HCT116 (cell line): ENCODE data around the gene APLF. TPM values are rescaled to one million over a fixed set of nuclear protein-coding genes. Genes with fewer than 3 reads are reported as not detected.

ENCODE experiments used
- ATAC-seq: fragments of 200-7000 bp; cut with Tn5 transposase; 2 replicates; pipeline ENCODE4 v1.9.1; 2020; ENCODE audit warnings: mild to moderate bottlenecking, moderate library complexity
- BruUV-seq: library from RNA; stranded (reverse); fragments of 400-500 nt; replicated peaks from 2 replicates; lab custom pipeline; 2021; lab: Mats Ljungman, UMichigan
- CTCF ChIA-PET: fragments of 300-600 bp; sonication (Branson Sonifier 250); formaldehyde crosslinking; loops from one replicate; lab custom pipeline; 2021; ENCODE audit warnings: antibody characterized with exemption; lab: Charles Lee
- POLR2A ChIA-PET: fragments of 300-600, 350-600 bp; sonication (Branson Sonifier 250); formaldehyde crosslinking; loops from one replicate; lab custom pipeline; 2021; ENCODE audit warnings: antibody characterized with exemption; lab: Charles Lee
- RAD21 ChIA-PET, 2 experiments: fragments of 300-600 bp; sonication (Branson Sonifier 250); formaldehyde crosslinking; loops; one replicate each; lab custom pipeline; 2023; ENCODE audit warnings: low total read pairs in 2 of 2; ENCODE audit not compliant: uncharacterized antibody in 2 of 2, unreplicated experiment in 2 of 2, low non-redundant PET in 1 of 2; lab: Charles Lee
- DNase-seq: peaks from one replicate; pipeline ENCODE4 v3.0.0-alpha.2; 2010; ENCODE audit warnings: low read depth, low spot score
- H2AFZ ChIP-seq: fragments of 200-600 bp; shearing (Covaris generic), sonication (generic); 2 replicates; pipeline ENCODE4 v1.6.1; 2017; ENCODE audit warnings: low read depth, mixed run types, mixed read lengths, antibody characterized with exemption, low read length; ENCODE audit not compliant: poor library complexity, severe bottlenecking
- H3K27ac ChIP-seq: 2 replicates; pipeline ENCODE4 v1.5.1; 2012; ENCODE audit warnings: low read depth, low read length
- H3K27me3 ChIP-seq: fragments of 200-600 bp; sonication (generic); 2 replicates; pipeline ENCODE4 v1.6.1; 2016; ENCODE audit warnings: mixed run types, low read length, mixed read lengths; ENCODE audit not compliant: insufficient read depth
- H3K36me3 ChIP-seq, 2 experiments: fragments of 200-500 bp in 1 of 2; fragments of 200-600 bp in 1 of 2; sonication (Bioruptor generic) in 1 of 2; sonication (generic) in 1 of 2; 2 replicates each; pipeline versions ENCODE4 v1.5.1 to v1.6.1; 2014 to 2016; ENCODE audit warnings: low read length in 2 of 2, inconsistent platforms in 1 of 2, mixed read lengths in 1 of 2, mixed run types in 1 of 2; ENCODE audit not compliant: insufficient read depth in 2 of 2, control insufficient read depth in 1 of 2
- H3K4me1 ChIP-seq, 2 experiments: fragments of 200-600 bp in 1 of 2; sonication (generic) in 1 of 2; 2 replicates each; pipeline versions ENCODE4 v1.5.1 to v1.6.1; 2012 to 2017; ENCODE audit warnings: low read length in 2 of 2, inconsistent platforms in 1 of 2, mild to moderate bottlenecking in 1 of 2, mixed read lengths in 1 of 2, mixed run types in 1 of 2, moderate library complexity in 1 of 2; ENCODE audit not compliant: insufficient read depth in 2 of 2, control insufficient read depth in 1 of 2
- H3K4me2 ChIP-seq: fragments of 200-600 bp; sonication (generic); 2 replicates; pipeline ENCODE4 v1.6.1; 2017; ENCODE audit warnings: mixed run types, low read length, mixed read lengths
- H3K4me3 ChIP-seq, 2 experiments: fragments of 200-600 bp in 1 of 2; sonication (generic) in 1 of 2; replicated peaks in 1 of 2; 2 replicates each; pipeline ENCODE4 v1.5.1; 2011 to 2016; ENCODE audit warnings: low read length in 2 of 2, control low read depth in 1 of 2, low read depth in 1 of 2, mild to moderate bottlenecking in 1 of 2, mixed read lengths in 1 of 2, mixed run types in 1 of 2
- H3K79me2 ChIP-seq: fragments of 200-600 bp; sonication (generic); 2 replicates; pipeline ENCODE4 v1.6.1; 2017; ENCODE audit warnings: mild to moderate bottlenecking, mixed run types, low read length, moderate library complexity, mixed read lengths; ENCODE audit not compliant: insufficient read depth
- H3K9ac ChIP-seq: fragments of 200-600 bp; sonication (generic); 2 replicates; pipeline ENCODE4 v1.6.1; 2016; ENCODE audit warnings: low read length, mixed read lengths
- H3K9me2 ChIP-seq: fragments of 200-600 bp; sonication (generic), shearing (Covaris generic); 2 replicates; pipeline ENCODE4 v1.6.1; 2017; ENCODE audit warnings: mixed run types, mild to moderate bottlenecking, moderate library complexity; ENCODE audit not compliant: insufficient read depth
- H3K9me3 ChIP-seq, 2 experiments: fragments of 200-500 bp in 1 of 2; fragments of 200-600 bp in 1 of 2; sonication (Bioruptor generic) in 1 of 2; sonication (generic) in 1 of 2; 2 replicates each; pipeline ENCODE4 v1.6.1; 2014 to 2017; ENCODE audit warnings: low read length in 2 of 2, mixed read lengths in 2 of 2, inconsistent platforms in 1 of 2, low read depth in 1 of 2, mild to moderate bottlenecking in 1 of 2, mixed run types in 1 of 2, moderate library complexity in 1 of 2; ENCODE audit not compliant: control insufficient read depth in 1 of 2, insufficient read depth in 1 of 2
- H4K20me1 ChIP-seq: fragments of 200-600 bp; sonication (generic), shearing (Covaris generic); 2 replicates; pipeline ENCODE4 v1.6.1; 2017; ENCODE audit warnings: mixed run types, mild to moderate bottlenecking, moderate library complexity; ENCODE audit not compliant: insufficient read depth
- CBX3 ChIP-seq: IDR thresholded peaks from 2 replicates; pipeline ENCODE4 v1.6.1; 2012; ENCODE audit warnings: low read depth
- CEBPB ChIP-seq: IDR thresholded peaks from 2 replicates; pipeline ENCODE4 v1.6.1; 2012; ENCODE audit warnings: low read depth
- EGR1 ChIP-seq: IDR thresholded peaks from 2 replicates; pipeline ENCODE4 v1.6.1; 2012; ENCODE audit warnings: low read depth
- EZH2 ChIP-seq: fragments of 200-600 bp; sonication (generic); IDR thresholded peaks from 2 replicates; pipeline ENCODE4 v1.6.1; 2017; ENCODE audit warnings: antibody characterized with exemption, mixed run types
- EZH2phosphoT487 ChIP-seq: fragments of 200-600 bp; IDR thresholded peaks from 2 replicates; pipeline ENCODE4 v1.6.1; 2018; ENCODE audit warnings: antibody characterized with exemption, borderline replicate concordance
- FOSL1 ChIP-seq: IDR thresholded peaks from 2 replicates; pipeline ENCODE4 v1.6.1; 2012; ENCODE audit warnings: low read depth
- JUND ChIP-seq: IDR thresholded peaks from 2 replicates; pipeline ENCODE4 v1.6.1; 2012
- SIN3A ChIP-seq: IDR thresholded peaks from 2 replicates; pipeline ENCODE4 v1.6.1; 2012; ENCODE audit warnings: low read depth
- SP1 ChIP-seq: IDR thresholded peaks from 2 replicates; pipeline ENCODE4 v1.6.1; 2012; ENCODE audit warnings: low read depth
- SRF ChIP-seq: IDR thresholded peaks from 2 replicates; pipeline ENCODE4 v1.6.1; 2012; ENCODE audit warnings: low read depth
- TCF7L2 ChIP-seq: IDR thresholded peaks from 2 replicates; pipeline ENCODE4 v1.7.0; 2011; ENCODE audit warnings: borderline replicate concordance, inconsistent platforms; ENCODE audit not compliant: insufficient read depth, insufficient read length; ENCODE audit errors: extremely low read depth
- YY1 ChIP-seq: IDR thresholded peaks from 2 replicates; pipeline ENCODE4 v1.6.1; 2011; ENCODE audit warnings: low read length, low read depth, moderate library complexity, mild to moderate bottlenecking; ENCODE audit not compliant: insufficient replicate concordance; ENCODE audit errors: extremely low read depth
- ZFX ChIP-seq: fragments of 450-650 bp; IDR thresholded peaks from 2 replicates; pipeline ENCODE4 v1.6.1; 2017
- ZNF274 ChIP-seq: fragments of 200-500 bp; sonication (Bioruptor generic); IDR thresholded peaks from 2 replicates; pipeline ENCODE4 v1.6.1; 2014; ENCODE audit warnings: mild to moderate bottlenecking, low read depth, low read length, inconsistent platforms
- intact Hi-C: fragments of 100-400 bp; cut with micrococcal nuclease; formaldehyde crosslinking; loops from 2 replicates; pipeline ENCODE4 v1.10.0; 2022
- total RNA-seq: library from RNA; stranded (reverse); gene quantifications from one replicate; pipeline ENCODE4 v1.2.1, GENCODE V29; 2021; ENCODE audit not compliant: unreplicated experiment
- TF ChIP-seq, protein P1 (sequence below): IDR thresholded peaks from 2 replicates; pipeline ENCODE4 v1.6.1; 2012; ENCODE audit warnings: low read depth
- TF ChIP-seq, protein P2 (sequence below): IDR thresholded peaks from 2 replicates; pipeline ENCODE4 v1.6.1; 2012
- TF ChIP-seq, protein P3 (sequence below): IDR thresholded peaks from 2 replicates; pipeline ENCODE4 v1.6.1; 2012
- TF ChIP-seq, protein P4 (sequence below), 3 experiments: fragments of 200-600 bp in 1 of 3; sonication (generic) in 1 of 3; IDR thresholded peaks in 2 of 3; conservative IDR thresholded peaks in 1 of 3; 2 replicates each; pipeline ENCODE4 v1.5.1; 2012 to 2017; ENCODE audit warnings: low read depth in 2 of 3, low read length in 2 of 3, antibody characterized with exemption in 1 of 3, borderline replicate concordance in 1 of 3, control low read depth in 1 of 3, mild to moderate bottlenecking in 1 of 3, mixed read lengths in 1 of 3, mixed run types in 1 of 3, moderate library complexity in 1 of 3; ENCODE audit not compliant: insufficient read depth in 1 of 3

Gene APLF
- total RNA-seq, 1 experiment from 2014 or later = 1.6 TPM

DNA sequence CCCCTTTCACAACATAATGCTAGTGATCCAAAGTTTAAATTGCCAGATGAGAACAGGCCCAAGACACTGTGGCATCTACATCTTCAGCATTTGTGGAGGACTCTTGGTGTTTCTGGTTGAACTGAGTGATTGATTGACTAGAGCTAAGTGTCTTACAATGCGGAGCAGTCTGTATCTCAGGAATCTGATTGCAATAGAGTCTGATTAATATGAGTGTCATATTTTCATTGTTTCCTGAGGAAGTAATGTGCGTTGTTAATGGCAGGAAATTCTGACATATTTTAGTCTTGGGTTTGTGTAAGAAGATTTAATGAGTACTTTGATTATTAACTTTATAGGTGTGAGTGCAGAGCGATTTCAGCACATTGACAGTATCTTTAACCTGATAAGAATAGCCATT is 94.0 kb downstream of the APLF start:
- H3K4me1 ChIP-seq = peaks cover 0 to 5% of the 10 kb centered on the region in 2 experiments; a peak in 1 of 4 replicates
- no peak for ATAC-seq
- H3K9ac ChIP-seq = no peak overlapping the region
- H3K4me3 ChIP-seq = no peak overlapping the region
- DNase-seq = no peak
- no peak overlapping the region for H3K4me2 ChIP-seq
- TF ChIP-seq FOSL1 (no peak), TCF7L2 (no peak), YY1 (no peak), SIN3A (no peak), JUND (no peak), ZFX (no peak), CBX3 (no peak), EZH2 (no peak), SRF (no peak), EGR1 (no peak), ZNF274 (no peak), CEBPB (no peak), EZH2phosphoT487 (no peak), SP1 (no peak)
- TF ChIP-seq, protein P1, sequence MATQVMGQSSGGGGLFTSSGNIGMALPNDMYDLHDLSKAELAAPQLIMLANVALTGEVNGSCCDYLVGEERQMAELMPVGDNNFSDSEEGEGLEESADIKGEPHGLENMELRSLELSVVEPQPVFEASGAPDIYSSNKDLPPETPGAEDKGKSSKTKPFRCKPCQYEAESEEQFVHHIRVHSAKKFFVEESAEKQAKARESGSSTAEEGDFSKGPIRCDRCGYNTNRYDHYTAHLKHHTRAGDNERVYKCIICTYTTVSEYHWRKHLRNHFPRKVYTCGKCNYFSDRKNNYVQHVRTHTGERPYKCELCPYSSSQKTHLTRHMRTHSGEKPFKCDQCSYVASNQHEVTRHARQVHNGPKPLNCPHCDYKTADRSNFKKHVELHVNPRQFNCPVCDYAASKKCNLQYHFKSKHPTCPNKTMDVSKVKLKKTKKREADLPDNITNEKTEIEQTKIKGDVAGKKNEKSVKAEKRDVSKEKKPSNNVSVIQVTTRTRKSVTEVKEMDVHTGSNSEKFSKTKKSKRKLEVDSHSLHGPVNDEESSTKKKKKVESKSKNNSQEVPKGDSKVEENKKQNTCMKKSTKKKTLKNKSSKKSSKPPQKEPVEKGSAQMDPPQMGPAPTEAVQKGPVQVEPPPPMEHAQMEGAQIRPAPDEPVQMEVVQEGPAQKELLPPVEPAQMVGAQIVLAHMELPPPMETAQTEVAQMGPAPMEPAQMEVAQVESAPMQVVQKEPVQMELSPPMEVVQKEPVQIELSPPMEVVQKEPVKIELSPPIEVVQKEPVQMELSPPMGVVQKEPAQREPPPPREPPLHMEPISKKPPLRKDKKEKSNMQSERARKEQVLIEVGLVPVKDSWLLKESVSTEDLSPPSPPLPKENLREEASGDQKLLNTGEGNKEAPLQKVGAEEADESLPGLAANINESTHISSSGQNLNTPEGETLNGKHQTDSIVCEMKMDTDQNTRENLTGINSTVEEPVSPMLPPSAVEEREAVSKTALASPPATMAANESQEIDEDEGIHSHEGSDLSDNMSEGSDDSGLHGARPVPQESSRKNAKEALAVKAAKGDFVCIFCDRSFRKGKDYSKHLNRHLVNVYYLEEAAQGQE = no peak
- TF ChIP-seq, protein P2, sequence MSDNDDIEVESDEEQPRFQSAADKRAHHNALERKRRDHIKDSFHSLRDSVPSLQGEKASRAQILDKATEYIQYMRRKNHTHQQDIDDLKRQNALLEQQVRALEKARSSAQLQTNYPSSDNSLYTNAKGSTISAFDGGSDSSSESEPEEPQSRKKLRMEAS = no peak
- TF ChIP-seq, protein P3, sequence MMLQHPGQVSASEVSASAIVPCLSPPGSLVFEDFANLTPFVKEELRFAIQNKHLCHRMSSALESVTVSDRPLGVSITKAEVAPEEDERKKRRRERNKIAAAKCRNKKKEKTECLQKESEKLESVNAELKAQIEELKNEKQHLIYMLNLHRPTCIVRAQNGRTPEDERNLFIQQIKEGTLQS = no peak
- TF ChIP-seq, protein P4, sequence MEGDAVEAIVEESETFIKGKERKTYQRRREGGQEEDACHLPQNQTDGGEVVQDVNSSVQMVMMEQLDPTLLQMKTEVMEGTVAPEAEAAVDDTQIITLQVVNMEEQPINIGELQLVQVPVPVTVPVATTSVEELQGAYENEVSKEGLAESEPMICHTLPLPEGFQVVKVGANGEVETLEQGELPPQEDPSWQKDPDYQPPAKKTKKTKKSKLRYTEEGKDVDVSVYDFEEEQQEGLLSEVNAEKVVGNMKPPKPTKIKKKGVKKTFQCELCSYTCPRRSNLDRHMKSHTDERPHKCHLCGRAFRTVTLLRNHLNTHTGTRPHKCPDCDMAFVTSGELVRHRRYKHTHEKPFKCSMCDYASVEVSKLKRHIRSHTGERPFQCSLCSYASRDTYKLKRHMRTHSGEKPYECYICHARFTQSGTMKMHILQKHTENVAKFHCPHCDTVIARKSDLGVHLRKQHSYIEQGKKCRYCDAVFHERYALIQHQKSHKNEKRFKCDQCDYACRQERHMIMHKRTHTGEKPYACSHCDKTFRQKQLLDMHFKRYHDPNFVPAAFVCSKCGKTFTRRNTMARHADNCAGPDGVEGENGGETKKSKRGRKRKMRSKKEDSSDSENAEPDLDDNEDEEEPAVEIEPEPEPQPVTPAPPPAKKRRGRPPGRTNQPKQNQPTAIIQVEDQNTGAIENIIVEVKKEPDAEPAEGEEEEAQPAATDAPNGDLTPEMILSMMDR (IDR thresholded peaks at IDR 0.05 in 2 of 3, conservative IDR thresholded peaks at IDR 0.05 in 1 of 3; ENCODE audit: borderline replicate concordance in 1 of 3, insufficient read depth in 1 of 3, low read depth in 2 of 3, low read length in 2 of 3) = no peak
- no peaks in the 10 kb centered on the region for H3K9me3 ChIP-seq
- no peaks in the 10 kb centered on the region for H4K20me1 ChIP-seq
- H3K27ac ChIP-seq = no peak overlapping the region
- BruUV-seq = no TSS peak
- H3K27me3 ChIP-seq = no peaks in the 10 kb centered on the region
- H3K9me2 ChIP-seq = no peaks in the 10 kb centered on the region
- H3K79me2 ChIP-seq = no peaks in the 10 kb centered on the region
- CTCF ChIA-PET = no interaction called here
- no peak overlapping the region for H2AFZ ChIP-seq
- intact Hi-C loops = no loop called here
- RAD21 ChIA-PET = no interaction called here
- POLR2A ChIA-PET = no interaction called here
- H3K36me3 ChIP-seq = no peaks in the 10 kb centered on the region
